HCT116 (cell line): ENCODE measurements around the gene HDGF. TPM values are rescaled to one million over a fixed set of nuclear protein-coding genes. Genes with fewer than 3 reads are reported as not detected.

Experiments used
- ATAC-seq: fragments of 200-7000 bp; cut with Tn5 transposase; 2 replicates; pipeline ENCODE4 v1.9.1; 2020; ENCODE audit warnings: mild to moderate bottlenecking, moderate library complexity
- BruUV-seq: library from RNA; stranded (reverse); fragments of 400-500 nt; replicated peaks from 2 replicates; lab custom pipeline; 2021; lab: Mats Ljungman, UMichigan
- CTCF ChIA-PET: fragments of 300-600 bp; sonication (Branson Sonifier 250); formaldehyde crosslinking; loops from one replicate; lab custom pipeline; 2021; ENCODE audit warnings: antibody characterized with exemption; lab: Charles Lee
- POLR2A ChIA-PET: fragments of 300-600, 350-600 bp; sonication (Branson Sonifier 250); formaldehyde crosslinking; loops from one replicate; lab custom pipeline; 2021; ENCODE audit warnings: antibody characterized with exemption; lab: Charles Lee
- RAD21 ChIA-PET, 2 experiments: fragments of 300-600 bp; sonication (Branson Sonifier 250); formaldehyde crosslinking; loops; one replicate each; lab custom pipeline; 2023; ENCODE audit warnings: low total read pairs in 2 of 2; ENCODE audit not compliant: uncharacterized antibody in 2 of 2, unreplicated experiment in 2 of 2, low non-redundant PET in 1 of 2; lab: Charles Lee
- DNase-seq: peaks from one replicate; pipeline ENCODE4 v3.0.0-alpha.2; 2010; ENCODE audit warnings: low read depth, low spot score
- H2AFZ ChIP-seq: fragments of 200-600 bp; shearing (Covaris generic), sonication (generic); 2 replicates; pipeline ENCODE4 v1.6.1; 2017; ENCODE audit warnings: low read depth, mixed run types, mixed read lengths, antibody characterized with exemption, low read length; ENCODE audit not compliant: poor library complexity, severe bottlenecking
- H3K27ac ChIP-seq: 2 replicates; pipeline ENCODE4 v1.5.1; 2012; ENCODE audit warnings: low read depth, low read length
- H3K27me3 ChIP-seq: fragments of 200-600 bp; sonication (generic); 2 replicates; pipeline ENCODE4 v1.6.1; 2016; ENCODE audit warnings: mixed run types, low read length, mixed read lengths; ENCODE audit not compliant: insufficient read depth
- H3K36me3 ChIP-seq, 2 experiments: fragments of 200-500 bp in 1 of 2; fragments of 200-600 bp in 1 of 2; sonication (Bioruptor generic) in 1 of 2; sonication (generic) in 1 of 2; 2 replicates each; pipeline versions ENCODE4 v1.5.1 to v1.6.1; 2014 to 2016; ENCODE audit warnings: low read length in 2 of 2, inconsistent platforms in 1 of 2, mixed read lengths in 1 of 2, mixed run types in 1 of 2; ENCODE audit not compliant: insufficient read depth in 2 of 2, control insufficient read depth in 1 of 2
- H3K4me1 ChIP-seq, 2 experiments: fragments of 200-600 bp in 1 of 2; sonication (generic) in 1 of 2; 2 replicates each; pipeline versions ENCODE4 v1.5.1 to v1.6.1; 2012 to 2017; ENCODE audit warnings: low read length in 2 of 2, inconsistent platforms in 1 of 2, mild to moderate bottlenecking in 1 of 2, mixed read lengths in 1 of 2, mixed run types in 1 of 2, moderate library complexity in 1 of 2; ENCODE audit not compliant: insufficient read depth in 2 of 2, control insufficient read depth in 1 of 2
- H3K4me2 ChIP-seq: fragments of 200-600 bp; sonication (generic); 2 replicates; pipeline ENCODE4 v1.6.1; 2017; ENCODE audit warnings: mixed run types, low read length, mixed read lengths
- H3K4me3 ChIP-seq, 2 experiments: fragments of 200-600 bp in 1 of 2; sonication (generic) in 1 of 2; replicated peaks in 1 of 2; 2 replicates each; pipeline ENCODE4 v1.5.1; 2011 to 2016; ENCODE audit warnings: low read length in 2 of 2, control low read depth in 1 of 2, low read depth in 1 of 2, mild to moderate bottlenecking in 1 of 2, mixed read lengths in 1 of 2, mixed run types in 1 of 2
- H3K79me2 ChIP-seq: fragments of 200-600 bp; sonication (generic); 2 replicates; pipeline ENCODE4 v1.6.1; 2017; ENCODE audit warnings: mild to moderate bottlenecking, mixed run types, low read length, moderate library complexity, mixed read lengths; ENCODE audit not compliant: insufficient read depth
- H3K9ac ChIP-seq: fragments of 200-600 bp; sonication (generic); 2 replicates; pipeline ENCODE4 v1.6.1; 2016; ENCODE audit warnings: low read length, mixed read lengths
- H3K9me2 ChIP-seq: fragments of 200-600 bp; sonication (generic), shearing (Covaris generic); 2 replicates; pipeline ENCODE4 v1.6.1; 2017; ENCODE audit warnings: mixed run types, mild to moderate bottlenecking, moderate library complexity; ENCODE audit not compliant: insufficient read depth
- H3K9me3 ChIP-seq, 2 experiments: fragments of 200-500 bp in 1 of 2; fragments of 200-600 bp in 1 of 2; sonication (Bioruptor generic) in 1 of 2; sonication (generic) in 1 of 2; 2 replicates each; pipeline ENCODE4 v1.6.1; 2014 to 2017; ENCODE audit warnings: low read length in 2 of 2, mixed read lengths in 2 of 2, inconsistent platforms in 1 of 2, low read depth in 1 of 2, mild to moderate bottlenecking in 1 of 2, mixed run types in 1 of 2, moderate library complexity in 1 of 2; ENCODE audit not compliant: control insufficient read depth in 1 of 2, insufficient read depth in 1 of 2
- H4K20me1 ChIP-seq: fragments of 200-600 bp; sonication (generic), shearing (Covaris generic); 2 replicates; pipeline ENCODE4 v1.6.1; 2017; ENCODE audit warnings: mixed run types, mild to moderate bottlenecking, moderate library complexity; ENCODE audit not compliant: insufficient read depth
- CEBPB ChIP-seq: IDR thresholded peaks from 2 replicates; pipeline ENCODE4 v1.6.1; 2012; ENCODE audit warnings: low read depth
- CTCF ChIP-seq, 3 experiments: fragments of 200-600 bp in 1 of 3; sonication (generic) in 1 of 3; IDR thresholded peaks in 2 of 3; conservative IDR thresholded peaks in 1 of 3; 2 replicates each; pipeline ENCODE4 v1.5.1; 2012 to 2017; ENCODE audit warnings: low read depth in 2 of 3, low read length in 2 of 3, antibody characterized with exemption in 1 of 3, borderline replicate concordance in 1 of 3, control low read depth in 1 of 3, mild to moderate bottlenecking in 1 of 3, mixed read lengths in 1 of 3, mixed run types in 1 of 3, moderate library complexity in 1 of 3; ENCODE audit not compliant: insufficient read depth in 1 of 3
- EGR1 ChIP-seq: IDR thresholded peaks from 2 replicates; pipeline ENCODE4 v1.6.1; 2012; ENCODE audit warnings: low read depth
- EZH2 ChIP-seq: fragments of 200-600 bp; sonication (generic); IDR thresholded peaks from 2 replicates; pipeline ENCODE4 v1.6.1; 2017; ENCODE audit warnings: antibody characterized with exemption, mixed run types
- JUND ChIP-seq: IDR thresholded peaks from 2 replicates; pipeline ENCODE4 v1.6.1; 2012
- POLR2A ChIP-seq: IDR thresholded peaks from 2 replicates; pipeline ENCODE4 v1.7.0; 2011; ENCODE audit warnings: borderline replicate concordance; ENCODE audit not compliant: insufficient read depth, insufficient read length; ENCODE audit errors: extremely low read depth
- POLR2AphosphoS5 ChIP-seq: IDR thresholded peaks from 2 replicates; pipeline ENCODE4 v1.6.1; 2011; ENCODE audit warnings: mild to moderate bottlenecking, low read depth, low read length, moderate library complexity
- SP1 ChIP-seq: IDR thresholded peaks from 2 replicates; pipeline ENCODE4 v1.6.1; 2012; ENCODE audit warnings: low read depth
- TCF7L2 ChIP-seq: IDR thresholded peaks from 2 replicates; pipeline ENCODE4 v1.7.0; 2011; ENCODE audit warnings: borderline replicate concordance, inconsistent platforms; ENCODE audit not compliant: insufficient read depth, insufficient read length; ENCODE audit errors: extremely low read depth
- intact Hi-C: fragments of 100-400 bp; cut with micrococcal nuclease; formaldehyde crosslinking; loops from 2 replicates; pipeline ENCODE4 v1.10.0; 2022
- total RNA-seq: library from RNA; stranded (reverse); gene quantifications from one replicate; pipeline ENCODE4 v1.2.1, GENCODE V29; 2021; ENCODE audit not compliant: unreplicated experiment

The HDGF gene
- total RNA-seq, 1 experiment from 2014 or later = 304 TPM

- Histone ChIP-seq H3K4me2 (no peak overlapping the region), H4K20me1 (no peaks in the 10 kb centered on the region), H3K4me1 (no peaks in the 10 kb centered on the region), H2AFZ (no peak overlapping the region), H3K79me2 (peaks cover 54% of the 10 kb centered on the region), H3K9me2 (no peaks in the 10 kb centered on the region), H3K9ac (no peak overlapping the region), H3K27me3 (no peaks in the 10 kb centered on the region), H3K4me3 (no peak overlapping the region), H3K36me3 (peaks cover 45 to 53% of the 10 kb centered on the region in 2 experiments; a peak in 3 of 4 replicates), H3K27ac (no peak overlapping the region), H3K9me3 (no peaks in the 10 kb centered on the region)
- intact Hi-C loops = no loop called here
- BruUV-seq = TSS peak; percentile 16
- CTCF ChIA-PET = interaction anchor here (1.4 kb wide), 1 partner anchor 70 kb away, joined by 4 read pairs; no protein-coding TSS in a partner anchor
- no peak for TF ChIP-seq EGR1
- TF ChIP-seq JUND = no peak
- no peak for TF ChIP-seq CTCF (IDR thresholded peaks at IDR 0.05 in 2 of 3, conservative IDR thresholded peaks at IDR 0.05 in 1 of 3; ENCODE audit: borderline replicate concordance in 1 of 3, insufficient read depth in 1 of 3, low read depth in 2 of 3, low read length in 2 of 3)
- DNase-seq = no peak
- RAD21 ChIA-PET = no interaction called here
- ATAC-seq = no peak
- POLR2A ChIA-PET = no interaction called here
These were observed 38.3 kb upstream of the HDGF start for GRCh38 chr1:156789621-156790318.

- no TSS peak for BruUV-seq
- H3K27ac ChIP-seq = no peak overlapping the region
- POLR2A ChIA-PET = no interaction called here
- H3K27me3 ChIP-seq = no peaks in the 10 kb centered on the region
- H2AFZ ChIP-seq = no peak overlapping the region
- H3K4me2 ChIP-seq = no peak overlapping the region
- no peaks in the 10 kb centered on the region for H3K4me1 ChIP-seq
- ATAC-seq (no peak), DNase-seq (no peak)
- peaks cover 66% of the 10 kb centered on the region for H3K79me2 ChIP-seq
- H3K36me3 ChIP-seq = peaks cover 35 to 52% of the 10 kb centered on the region in 2 experiments
- H3K9ac ChIP-seq = no peak overlapping the region
- no peak for TF ChIP-seq POLR2A
- TF ChIP-seq CEBPB = no peak
- no peak for TF ChIP-seq EZH2
- TF ChIP-seq POLR2AphosphoS5 = no peak
- no peak for TF ChIP-seq TCF7L2
- TF ChIP-seq SP1 = no peak
- no peak for TF ChIP-seq CTCF (IDR thresholded peaks at IDR 0.05 in 2 of 3, conservative IDR thresholded peaks at IDR 0.05 in 1 of 3; ENCODE audit: borderline replicate concordance in 1 of 3, insufficient read depth in 1 of 3, low read depth in 2 of 3, low read length in 2 of 3)
- CTCF ChIA-PET = no interaction called here
- no peaks in the 10 kb centered on the region for H4K20me1 ChIP-seq
- H3K4me3 ChIP-seq = no peak overlapping the region
- no peaks in the 10 kb centered on the region for H3K9me2 ChIP-seq
- intact Hi-C loops = no loop called here
- H3K9me3 ChIP-seq = no peaks in the 10 kb centered on the region
- RAD21 ChIA-PET = no interaction called here
These were observed 36.7 kb upstream of the HDGF start for GRCh38 chr1:156788136-156788535.
